H9 (cell line): ENCODE results near the gene SEMG2. TPM values are rescaled to one million over a fixed set of nuclear protein-coding genes. Genes with fewer than 3 reads are reported as not detected.

Experiments used
- DNase-seq: peaks from one replicate; pipeline ENCODE4 v3.0.0-alpha.2; 2017
- H2AFZ ChIP-seq: one replicate; pipeline ENCODE4 v1.6.1; 2013; ENCODE audit warnings: mild to moderate bottlenecking, low read length, control low read depth, moderate library complexity
- H2AK5ac ChIP-seq: 2 replicates; pipeline ENCODE4 v1.6.1; 2013; ENCODE audit warnings: low read length, control low read depth, mixed read lengths; ENCODE audit not compliant: insufficient read length
- H2BK120ac ChIP-seq: one replicate; pipeline ENCODE4 v1.6.1; 2013; ENCODE audit warnings: low read depth, mild to moderate bottlenecking, low read length, control low read depth, inconsistent platforms; ENCODE audit not compliant: poor library complexity, severe bottlenecking
- H2BK12ac ChIP-seq: 2 replicates; pipeline ENCODE4 v1.6.1; 2013; ENCODE audit warnings: low read length, control low read depth, mixed read lengths, low read depth; ENCODE audit not compliant: insufficient read length
- H2BK15ac ChIP-seq: 2 replicates; pipeline ENCODE4 v1.6.1; 2013; ENCODE audit warnings: low read depth, low read length, control low read depth
- H2BK20ac ChIP-seq: one replicate; pipeline ENCODE4 v1.6.1; 2013; ENCODE audit warnings: low read depth, mild to moderate bottlenecking, low read length, control low read depth, inconsistent platforms; ENCODE audit not compliant: poor library complexity, severe bottlenecking
- H2BK5ac ChIP-seq: 2 replicates; pipeline ENCODE4 v1.6.1; 2013; ENCODE audit warnings: low read length, control low read depth, mixed read lengths; ENCODE audit not compliant: insufficient read length
- H3K14ac ChIP-seq: 2 replicates; pipeline ENCODE4 v1.6.1; 2013; ENCODE audit warnings: low read length, control low read depth; ENCODE audit not compliant: insufficient read depth
- H3K18ac ChIP-seq: 2 replicates; pipeline ENCODE4 v1.6.1; 2013; ENCODE audit warnings: low read depth, mild to moderate bottlenecking, mixed read lengths, low read length, control low read depth; ENCODE audit not compliant: insufficient read length
- H3K23ac ChIP-seq: 2 replicates; pipeline ENCODE4 v1.6.1; 2013; ENCODE audit warnings: low read length, control low read depth, mixed read lengths, low read depth; ENCODE audit not compliant: insufficient read length
- H3K23me2 ChIP-seq: 2 replicates; pipeline ENCODE4 v1.6.1; 2013; ENCODE audit warnings: low read depth, mild to moderate bottlenecking, mixed read lengths, low read length, control low read depth; ENCODE audit not compliant: insufficient read length, poor library complexity, severe bottlenecking
- H3K27ac ChIP-seq: 2 replicates; pipeline ENCODE4 v1.5.1; 2013; ENCODE audit warnings: low read length, control low read depth, mixed read lengths, low read depth; ENCODE audit not compliant: insufficient read length
- H3K27me3 ChIP-seq: 2 replicates; pipeline ENCODE4 v1.6.1; 2013; ENCODE audit warnings: low read length, control low read depth, inconsistent platforms; ENCODE audit not compliant: insufficient read depth
- H3K4ac ChIP-seq: 2 replicates; pipeline ENCODE4 v1.6.1; 2013; ENCODE audit warnings: low read depth, mild to moderate bottlenecking, control low read depth, inconsistent platforms, low read length, moderate library complexity
- H3K4me1 ChIP-seq: 2 replicates; pipeline ENCODE4 v1.6.1; 2013; ENCODE audit warnings: low read length, control low read depth, inconsistent platforms; ENCODE audit not compliant: insufficient read depth
- H3K4me2 ChIP-seq: 2 replicates; pipeline ENCODE4 v1.6.1; 2013; ENCODE audit warnings: low read length, control low read depth, mixed read lengths; ENCODE audit not compliant: insufficient read length, insufficient read depth
- H3K56ac ChIP-seq: 2 replicates; pipeline ENCODE4 v1.6.1; 2013; ENCODE audit warnings: low read depth, mild to moderate bottlenecking, mixed read lengths, low read length, control low read depth; ENCODE audit not compliant: insufficient read length
- H3K79me1 ChIP-seq: 2 replicates; pipeline ENCODE4 v1.6.1; 2013; ENCODE audit warnings: low read depth, mild to moderate bottlenecking, moderate library complexity, low read length, control low read depth, inconsistent platforms; ENCODE audit not compliant: insufficient read depth, poor library complexity, severe bottlenecking
- H3K79me2 ChIP-seq: 2 replicates; pipeline ENCODE4 v1.6.1; 2013; ENCODE audit warnings: low read length, control low read depth, inconsistent platforms; ENCODE audit not compliant: insufficient read depth
- H3K9ac ChIP-seq: 2 replicates; pipeline ENCODE4 v1.6.1; 2013; ENCODE audit warnings: low read length, control low read depth, mixed read lengths; ENCODE audit not compliant: insufficient read length; ENCODE audit errors: extremely low read depth
- H3K9me3 ChIP-seq: one replicate; pipeline ENCODE4 v1.6.1; 2013; ENCODE audit warnings: low read depth, low read length, inconsistent platforms; ENCODE audit not compliant: control insufficient read depth
- H3T11ph ChIP-seq: one replicate; pipeline ENCODE4 v1.6.1; 2013; ENCODE audit warnings: mild to moderate bottlenecking, low read length, control low read depth, inconsistent platforms
- H4K20me1 ChIP-seq: one replicate; pipeline ENCODE4 v1.6.1; 2013; ENCODE audit not compliant: control insufficient read depth, insufficient read length, insufficient read depth
- H4K5ac ChIP-seq: 2 replicates; pipeline ENCODE4 v1.6.1; 2013; ENCODE audit warnings: low read depth, mild to moderate bottlenecking, mixed read lengths, low read length, control low read depth; ENCODE audit not compliant: insufficient read length
- H4K8ac ChIP-seq: replicated peaks from 2 replicates; pipeline ENCODE4 v1.6.1; 2013; ENCODE audit warnings: low read length, control low read depth, mixed read lengths, low read depth; ENCODE audit not compliant: insufficient read length
- H4K91ac ChIP-seq: 2 replicates; pipeline ENCODE4 v1.6.1; 2013; ENCODE audit warnings: low read depth, mild to moderate bottlenecking, moderate library complexity, mixed read lengths, low read length, control low read depth; ENCODE audit not compliant: insufficient read length
- H3K27ac Mint-ChIP-seq, 3 experiments: 2 replicates in 2 of 3; 3 replicates in 1 of 3; pipeline ENCODE4 v1.8.0; 2020 to 2021; ENCODE audit warnings: mixed read lengths in 3 of 3, mild to moderate bottlenecking in 1 of 3, moderate library complexity in 1 of 3
- H3K27me3 Mint-ChIP-seq: 2 replicates; pipeline ENCODE4 v1.8.0; 2021; ENCODE audit warnings: low read depth, mild to moderate bottlenecking, moderate library complexity, mixed read lengths
- H3K36me3 Mint-ChIP-seq, 3 experiments: 2 replicates in 2 of 3; 3 replicates in 1 of 3; pipeline ENCODE4 v1.8.0; 2020 to 2021; ENCODE audit warnings: low read depth in 3 of 3, mixed read lengths in 3 of 3; ENCODE audit not compliant: insufficient read depth in 1 of 3
- H3K4me1 Mint-ChIP-seq, 2 experiments: 2 replicates each; pipeline ENCODE4 v1.8.0; 2020; ENCODE audit warnings: mixed read lengths in 2 of 2
- H3K4me3 Mint-ChIP-seq, 2 experiments: 2 replicates in 1 of 2; 3 replicates in 1 of 2; pipeline ENCODE4 v1.8.0; 2020 to 2021; ENCODE audit warnings: mild to moderate bottlenecking in 2 of 2, mixed read lengths in 2 of 2, moderate library complexity in 1 of 2
- H3K9me3 Mint-ChIP-seq, 2 experiments: 2 replicates in 1 of 2; 3 replicates in 1 of 2; pipeline ENCODE4 v1.8.0; 2020; ENCODE audit warnings: mild to moderate bottlenecking in 2 of 2, mixed read lengths in 2 of 2, moderate library complexity in 1 of 2
- WGBS: extraction: QIAGEN DNeasy Blood & Tissue Kit; methylation state at CpG from one replicate; pipeline ENCODE4 v1.1.7; 2013; ENCODE audit warnings: missing lambda C conversion rate, low lambda C conversion rate, mixed read lengths; ENCODE audit not compliant: insufficient read length; ENCODE audit errors: extremely low coverage; 5-methylcytosine and 5-hydroxymethylcytosine counted together
- total RNA-seq: library from RNA; stranded (reverse); gene quantifications from 2 replicates; pipeline ENCODE4 v1.2.1, GENCODE V29; 2021
- TF ChIP-seq, protein P1 (sequence below): fragments of 200-600 bp; sonication (generic); conservative IDR thresholded peaks from 3 replicates; pipeline ENCODE4 v1.8.0; 2021; ENCODE audit warnings: antibody characterized with exemption, mild to moderate bottlenecking

SEMG2 gene
- total RNA-seq, 1 experiment from 2014 or later = not detected

DNA sequence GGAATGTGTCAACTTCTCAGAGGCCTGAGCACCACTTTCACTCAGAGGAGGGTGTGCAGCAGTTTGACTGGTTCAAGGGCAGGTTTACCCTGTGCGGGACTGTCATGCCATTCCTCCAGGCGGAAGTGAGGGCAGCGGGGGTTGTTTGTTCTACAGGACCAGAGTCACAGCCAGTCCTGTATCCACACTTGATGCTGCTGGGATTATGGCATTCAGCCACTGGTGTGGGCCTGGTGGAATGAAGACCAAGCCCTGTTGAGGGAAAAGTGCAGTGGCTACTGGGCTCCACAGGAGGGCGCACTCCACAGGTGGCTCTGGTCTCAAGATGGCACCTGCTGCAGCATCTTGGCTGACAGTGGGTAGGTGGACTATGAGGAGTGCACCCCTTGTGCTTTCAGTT is 14.8 kb downstream of the SEMG2 start:
- Histone ChIP-seq H2BK20ac (no peak overlapping the region), H3K23ac (no peak overlapping the region), H3K23me2 (no peaks in the 10 kb centered on the region), H2BK12ac (no peak overlapping the region), H2BK5ac (no peak overlapping the region), H3K56ac (no peak overlapping the region), H4K8ac (no peak overlapping the region), H4K20me1 (no peaks in the 10 kb centered on the region), H2BK120ac (no peak overlapping the region), H3K9ac (no peak overlapping the region), H2AK5ac (no peak overlapping the region), H3K79me1 (no peaks in the 10 kb centered on the region), H3K4me1 (no peaks in the 10 kb centered on the region), H3K18ac (no peak overlapping the region), H3T11ph (no peak overlapping the region), H4K91ac (no peak overlapping the region), H3K79me2 (no peaks in the 10 kb centered on the region), H2AFZ (no peak overlapping the region), H3K14ac (no peak overlapping the region), H3K27me3 (no peaks in the 10 kb centered on the region; the same call in 1 of the 2 replicates), H2BK15ac (no peak overlapping the region), H3K4me2 (no peak overlapping the region), H4K5ac (no peak overlapping the region), H3K9me3 (no peaks in the 10 kb centered on the region), H3K27ac (no peak overlapping the region), H3K4ac (no peak overlapping the region)
- DNase-seq = peak; percentile 77
- Mint-ChIP-seq H3K27ac (no peak overlapping the region), H3K4me1 (no peaks in the 10 kb centered on the region), H3K27me3 (peaks cover 4% of the 10 kb centered on the region; the same call in 1 of the 2 replicates), H3K4me3 (no peak overlapping the region), H3K36me3 (no peaks in the 10 kb centered on the region), H3K9me3 (no peaks in the 10 kb centered on the region; a peak in 2 of 5 replicates)
- WGBS = no CpG with 5 or more reads among the region's 4 CpGs
- TF ChIP-seq, protein P1, sequence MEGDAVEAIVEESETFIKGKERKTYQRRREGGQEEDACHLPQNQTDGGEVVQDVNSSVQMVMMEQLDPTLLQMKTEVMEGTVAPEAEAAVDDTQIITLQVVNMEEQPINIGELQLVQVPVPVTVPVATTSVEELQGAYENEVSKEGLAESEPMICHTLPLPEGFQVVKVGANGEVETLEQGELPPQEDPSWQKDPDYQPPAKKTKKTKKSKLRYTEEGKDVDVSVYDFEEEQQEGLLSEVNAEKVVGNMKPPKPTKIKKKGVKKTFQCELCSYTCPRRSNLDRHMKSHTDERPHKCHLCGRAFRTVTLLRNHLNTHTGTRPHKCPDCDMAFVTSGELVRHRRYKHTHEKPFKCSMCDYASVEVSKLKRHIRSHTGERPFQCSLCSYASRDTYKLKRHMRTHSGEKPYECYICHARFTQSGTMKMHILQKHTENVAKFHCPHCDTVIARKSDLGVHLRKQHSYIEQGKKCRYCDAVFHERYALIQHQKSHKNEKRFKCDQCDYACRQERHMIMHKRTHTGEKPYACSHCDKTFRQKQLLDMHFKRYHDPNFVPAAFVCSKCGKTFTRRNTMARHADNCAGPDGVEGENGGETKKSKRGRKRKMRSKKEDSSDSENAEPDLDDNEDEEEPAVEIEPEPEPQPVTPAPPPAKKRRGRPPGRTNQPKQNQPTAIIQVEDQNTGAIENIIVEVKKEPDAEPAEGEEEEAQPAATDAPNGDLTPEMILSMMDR = peak; percentile 92
